CD4-positive, alpha-beta T cell treated with Interleukin-17A for 1 hour (primary cell): ENCODE results near the gene CRADD.

ENCODE experiments used
- DNase-seq: peaks from one replicate; pipeline ENCODE4 v3.0.0-alpha.2; 2020

CRADD gene

DNA sequence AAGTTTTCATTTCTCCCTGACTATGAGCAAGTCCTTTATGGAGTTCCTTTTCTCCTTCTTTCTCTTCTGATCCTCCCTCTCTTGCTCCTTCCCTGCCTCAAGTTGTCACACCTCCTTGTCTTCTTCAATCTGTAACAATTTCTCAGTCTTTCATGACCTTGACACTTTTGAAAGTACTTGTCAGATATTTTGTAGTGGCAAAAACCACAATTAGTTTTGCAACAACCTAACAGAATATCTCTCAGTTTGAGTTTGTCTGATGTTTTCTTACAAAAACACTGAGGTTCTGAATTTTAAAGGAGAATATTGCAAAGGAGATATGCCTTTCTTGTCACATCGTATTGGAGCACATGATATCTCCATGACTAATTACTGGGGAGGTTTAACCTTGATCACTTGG, 4.1 kb upstream of the CRADD start:
- DNase-seq = no peak

DNA sequence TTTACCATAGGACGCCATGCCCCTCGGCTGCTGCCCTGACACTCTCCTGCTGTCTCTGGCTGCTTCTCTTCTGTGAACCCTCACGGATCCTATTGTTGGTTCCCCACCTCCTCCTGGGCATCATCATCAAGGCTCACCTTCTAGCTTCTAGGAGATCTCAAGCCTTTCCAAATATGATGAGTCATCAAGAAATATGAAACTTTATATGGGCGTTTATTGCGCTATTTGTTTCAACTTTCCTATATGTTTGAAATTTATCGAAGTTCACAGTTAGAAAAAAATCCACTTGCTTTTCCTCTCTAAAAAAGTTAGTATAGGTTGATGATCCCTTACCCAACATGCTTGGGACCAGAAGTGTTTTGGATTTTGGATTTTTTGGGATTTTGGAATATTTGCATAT, 2.8 kb upstream of the CRADD start:
- no peak for DNase-seq

DNA sequence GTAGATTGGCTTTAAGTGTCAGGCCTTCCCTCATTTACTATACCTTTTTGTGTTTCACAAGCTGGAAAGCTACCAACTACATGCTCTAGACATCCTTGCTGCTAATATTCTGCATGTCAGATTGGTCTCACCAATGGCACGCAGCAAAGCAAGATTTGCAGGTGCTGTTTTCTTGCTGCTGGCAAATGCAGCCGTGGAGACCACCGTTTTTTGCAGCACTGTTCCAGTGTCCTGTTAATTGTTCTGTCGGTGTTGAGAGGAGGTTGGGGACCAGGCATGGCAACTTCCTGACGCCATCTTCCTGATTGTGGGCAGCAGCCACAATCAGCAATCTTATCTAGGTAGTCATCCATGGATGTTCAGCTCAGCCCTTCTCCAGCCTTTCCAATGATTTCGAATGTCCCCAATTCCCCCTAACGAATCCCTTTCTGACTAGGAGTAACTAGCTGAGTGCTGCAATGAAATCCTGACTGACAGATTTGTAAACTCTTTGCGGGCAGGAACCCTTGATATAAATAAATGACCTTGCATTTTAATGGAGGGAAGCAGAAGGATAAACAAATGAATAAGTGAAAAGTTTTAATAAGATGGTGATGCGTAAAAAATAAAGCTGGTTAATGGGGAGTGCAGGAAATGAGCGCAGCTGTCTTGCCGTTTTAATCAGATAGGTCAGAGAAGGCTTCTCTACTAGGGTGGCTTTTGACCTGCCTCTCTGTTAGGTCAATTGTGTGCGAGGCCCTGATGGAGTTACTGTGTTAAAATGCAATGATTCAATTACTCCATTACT, 574 bp upstream of the CRADD start:
- DNase-seq = no peak

DNA sequence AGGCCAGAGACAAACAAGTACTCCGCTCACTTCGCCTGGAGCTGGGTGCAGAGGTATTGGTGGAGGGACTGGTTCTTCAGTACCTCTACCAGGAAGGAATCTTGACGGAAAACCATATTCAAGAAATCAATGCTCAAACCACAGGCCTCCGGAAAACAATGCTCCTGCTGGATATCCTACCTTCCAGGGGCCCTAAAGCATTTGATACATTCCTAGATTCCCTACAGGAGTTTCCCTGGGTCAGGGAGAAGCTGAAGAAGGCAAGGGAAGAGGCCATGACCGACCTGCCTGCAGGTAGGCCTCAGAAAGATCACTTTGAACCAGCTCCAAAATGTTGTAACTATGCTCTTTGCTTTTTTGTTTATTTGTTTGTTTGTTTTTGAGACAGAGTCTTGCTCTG, 1.6 kb downstream of the CRADD start:
- no peak for DNase-seq

DNA sequence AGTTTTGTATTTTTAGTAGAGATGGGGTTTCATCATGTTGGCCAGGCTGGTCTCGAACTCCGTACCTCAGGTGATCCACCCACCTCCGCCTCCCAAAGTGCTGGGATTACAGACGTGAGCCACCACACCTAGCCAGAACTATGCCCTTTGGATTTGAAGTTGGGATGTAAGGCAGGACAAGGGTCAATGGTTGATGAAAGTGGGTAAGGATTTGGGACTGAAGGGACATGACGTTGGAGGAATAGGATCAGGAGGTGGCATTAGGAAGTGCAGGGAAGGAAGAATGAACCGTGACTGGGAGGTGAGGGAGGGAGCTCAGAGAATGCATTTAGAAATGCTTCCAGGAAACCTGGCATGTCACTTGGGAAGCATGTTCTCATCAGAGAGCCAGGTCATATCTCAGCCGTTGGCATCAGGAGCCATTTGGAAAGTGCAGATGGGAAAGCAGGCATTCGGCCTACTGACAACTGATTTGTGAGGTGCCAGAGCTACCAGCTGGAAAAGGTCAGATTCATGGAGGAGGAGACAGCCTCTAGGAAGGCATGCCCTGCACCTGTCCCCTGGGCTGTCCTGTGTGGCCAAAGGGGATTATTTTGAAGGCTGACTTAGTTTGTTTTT, 2.2 kb downstream of the CRADD start:
- DNase-seq = no peak

DNA sequence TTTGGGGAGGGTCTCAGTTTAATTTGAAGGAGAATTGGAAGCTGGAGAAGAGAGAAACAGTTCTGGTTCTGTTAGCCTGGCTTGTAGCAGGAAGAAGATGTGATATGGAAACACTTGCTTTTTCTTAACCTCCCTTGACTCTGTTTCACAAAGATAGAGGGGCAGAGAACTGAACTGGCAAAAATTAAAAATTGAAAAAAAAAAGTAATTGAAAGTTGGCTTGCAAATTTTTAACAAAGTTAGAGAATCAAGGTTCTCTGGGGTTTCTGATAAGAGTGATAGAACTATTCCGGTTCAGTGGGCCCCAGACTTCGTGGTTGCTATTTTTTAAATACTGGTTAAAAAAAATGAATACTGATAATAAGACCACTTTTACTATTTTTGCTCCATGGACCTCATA, 2.8 kb downstream of the CRADD start:
- no peak for DNase-seq

DNA sequence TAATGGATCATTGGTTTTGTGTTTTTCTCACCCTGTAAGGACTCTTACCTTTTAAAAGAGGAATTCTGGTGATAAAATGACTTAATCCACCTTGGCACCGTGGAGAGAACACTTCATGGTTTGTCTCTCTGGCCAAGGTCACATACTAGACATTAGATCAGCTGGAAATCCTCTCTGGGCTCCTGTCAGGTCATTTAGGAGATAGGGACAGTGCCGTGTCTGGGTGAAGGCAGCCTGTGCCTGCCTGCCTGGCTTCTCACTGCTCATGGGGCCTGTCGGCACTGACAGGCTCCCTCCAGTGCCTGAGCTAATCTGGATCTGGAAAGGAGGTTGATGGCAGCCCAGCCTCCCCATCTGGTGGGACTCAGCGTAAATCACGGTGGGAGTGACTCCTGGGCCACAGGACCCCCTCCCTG, 5.7 kb downstream of the CRADD start:
- no peak for DNase-seq

DNA sequence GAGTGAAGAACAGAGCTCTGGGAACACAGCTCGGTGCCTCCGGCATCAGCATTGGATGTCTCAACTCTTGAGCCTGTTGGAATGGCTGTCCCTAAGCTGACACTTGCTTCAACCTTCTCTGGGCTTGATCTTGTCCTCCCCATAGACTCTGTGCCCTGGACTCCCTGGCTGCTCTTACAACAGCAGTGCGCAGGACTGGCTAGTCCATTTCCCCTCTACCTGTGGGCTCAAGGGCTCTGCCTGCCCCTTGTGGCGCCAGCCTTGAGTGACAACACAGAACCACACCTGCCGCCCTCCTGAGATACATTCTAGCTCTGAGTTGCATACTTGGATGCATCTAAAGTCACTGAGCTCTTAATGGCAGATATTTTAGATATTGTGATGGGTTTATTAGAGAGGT, 6.2 kb downstream of the CRADD start:
- DNase-seq = no peak

DNA sequence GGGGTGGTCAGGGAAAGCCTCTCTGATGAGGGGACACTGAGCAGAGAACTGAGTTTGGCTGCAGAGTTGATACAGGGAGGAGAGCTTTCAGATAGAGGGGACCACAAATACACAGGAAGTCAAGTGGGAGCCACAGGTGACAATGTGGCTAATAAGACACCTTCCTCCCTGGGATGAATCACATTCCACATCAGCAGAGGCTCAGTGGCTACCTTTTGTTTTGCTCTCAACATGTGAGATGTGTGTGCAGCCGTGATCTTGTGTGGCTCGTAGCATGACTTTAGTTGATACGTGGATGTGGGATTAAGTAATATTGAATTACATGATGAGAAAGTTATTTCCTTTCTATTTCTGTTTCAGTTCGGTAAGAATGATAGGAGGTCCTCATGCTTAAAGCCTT, 7.5 kb downstream of the CRADD start:
- DNase-seq = no peak

DNA sequence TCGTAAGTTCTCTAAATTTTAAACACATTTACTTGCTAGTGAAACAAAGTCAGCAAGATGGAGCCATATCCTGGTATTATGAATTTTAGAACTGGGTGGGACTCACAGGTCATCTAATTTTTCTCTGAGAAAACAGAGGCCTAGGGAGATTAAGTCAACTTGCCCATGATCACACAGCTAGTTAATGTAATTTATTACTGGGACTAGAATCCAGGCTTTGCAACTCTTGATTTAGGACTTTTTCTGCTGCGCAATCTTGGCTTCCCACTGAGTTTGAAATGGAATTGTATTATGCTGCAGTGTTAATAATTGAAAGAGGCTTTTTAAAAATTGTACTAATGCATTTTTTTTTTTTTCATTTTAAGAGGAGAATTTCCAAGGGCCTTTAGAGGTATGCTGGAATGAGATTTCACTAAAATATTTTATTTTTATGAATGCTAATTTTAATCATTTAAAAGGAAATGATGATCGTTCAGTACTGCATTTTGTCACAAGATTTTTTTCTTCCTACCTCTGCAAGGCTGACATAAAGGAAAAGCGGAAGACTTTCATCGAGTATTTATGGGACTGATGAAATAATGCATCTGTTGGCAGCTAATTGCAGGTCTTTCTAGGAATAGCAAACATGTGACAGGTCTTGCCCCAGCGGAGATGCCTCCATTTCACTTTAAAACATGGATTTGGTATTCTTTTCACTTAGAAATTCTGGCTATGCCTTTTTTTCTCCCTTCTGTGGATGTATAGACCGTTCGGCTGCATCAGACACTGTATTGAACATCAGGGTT, 9.6 kb downstream of the CRADD start:
- no peak for DNase-seq

DNA sequence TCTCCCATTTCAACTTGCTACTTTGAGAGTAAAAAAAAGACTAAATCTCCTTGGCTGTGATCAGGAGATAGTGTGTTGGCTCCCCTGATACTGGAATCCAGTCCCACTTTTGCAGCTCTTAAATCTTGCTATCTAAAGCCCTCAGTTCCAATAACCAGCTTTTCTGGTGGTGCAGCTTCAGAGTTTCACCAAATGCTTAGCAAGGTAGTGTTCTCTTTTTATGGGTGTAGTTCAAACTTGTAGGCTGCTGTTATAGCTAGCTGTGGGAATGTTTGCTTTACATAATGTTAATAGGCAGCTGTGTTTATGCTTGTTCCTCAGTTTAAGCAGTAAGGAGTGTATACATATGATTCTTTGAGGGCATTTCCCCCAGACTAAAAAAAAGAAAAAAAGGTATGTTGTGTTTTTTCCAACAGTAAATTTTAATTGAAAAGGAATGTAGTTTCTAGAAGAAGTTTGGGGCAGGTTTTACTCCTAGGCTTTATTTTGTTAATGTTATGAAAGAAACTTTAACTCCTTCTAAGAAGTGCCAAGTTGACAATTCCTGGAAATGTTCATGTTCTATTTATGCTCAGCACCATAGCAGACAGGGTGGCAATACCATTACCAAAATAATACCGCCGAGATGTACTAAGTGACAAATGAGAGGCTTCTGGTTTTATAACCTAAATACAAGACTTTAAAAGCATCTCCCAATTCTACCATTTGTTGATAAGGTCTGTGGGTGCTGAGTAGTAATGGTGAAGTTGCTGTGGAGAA, 12.1 kb downstream of the CRADD start:
- no peak for DNase-seq

DNA sequence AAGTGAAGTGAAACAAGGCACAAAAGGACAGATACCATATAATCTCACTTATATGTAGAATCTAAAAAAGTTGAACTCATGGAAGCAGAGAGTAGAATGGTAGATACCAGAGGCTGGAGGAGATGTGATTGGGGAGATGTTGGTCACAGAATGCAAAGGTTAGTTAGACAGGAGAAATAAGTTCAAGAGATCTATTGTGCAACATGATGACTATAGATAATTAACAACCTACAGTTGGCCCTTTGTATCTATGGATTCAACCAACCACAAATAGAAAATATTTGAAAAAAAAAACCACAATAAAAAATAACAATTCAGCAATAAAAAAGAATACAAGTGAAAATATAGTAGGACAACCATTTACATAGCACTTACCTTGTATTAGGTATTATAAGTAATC, 19.3 kb downstream of the CRADD start:
- no peak for DNase-seq

DNA sequence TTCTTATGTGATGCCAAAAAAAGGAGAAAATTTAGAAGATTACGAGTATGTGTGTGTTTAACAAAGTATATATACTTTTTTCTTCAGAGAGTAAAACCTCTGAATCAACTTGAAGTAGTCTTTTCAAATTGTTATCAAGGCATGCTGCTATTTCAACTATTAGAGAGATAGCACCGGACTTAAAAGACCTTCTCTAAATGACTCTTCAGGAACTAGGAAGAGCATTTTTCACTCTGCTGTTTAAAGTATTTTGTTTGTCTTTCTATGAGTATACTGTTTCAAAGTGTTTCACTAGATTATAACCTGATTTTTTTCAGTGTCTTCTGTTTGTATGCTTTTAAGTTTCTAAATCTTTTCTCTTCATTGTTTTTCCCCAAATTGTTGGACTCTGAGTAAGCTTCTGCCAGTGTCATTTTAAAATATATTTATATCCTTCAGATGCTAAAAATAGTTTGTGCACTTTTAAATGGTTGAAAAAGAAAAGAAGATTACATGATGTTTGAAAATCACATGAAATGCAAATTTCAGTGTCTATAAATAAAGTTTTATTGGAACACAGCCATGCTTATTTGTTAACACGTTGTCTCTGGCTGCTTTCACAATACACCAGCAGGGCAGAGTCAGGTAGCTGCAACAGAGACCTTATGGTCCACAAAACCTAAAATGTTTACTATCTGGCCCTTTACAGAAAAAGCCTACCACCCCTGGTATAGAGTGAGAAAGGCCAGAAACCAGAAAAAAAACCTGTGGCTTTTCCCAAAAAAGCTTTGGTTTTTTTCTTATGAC, 21.3 kb downstream of the CRADD start:
- DNase-seq = no peak

DNA sequence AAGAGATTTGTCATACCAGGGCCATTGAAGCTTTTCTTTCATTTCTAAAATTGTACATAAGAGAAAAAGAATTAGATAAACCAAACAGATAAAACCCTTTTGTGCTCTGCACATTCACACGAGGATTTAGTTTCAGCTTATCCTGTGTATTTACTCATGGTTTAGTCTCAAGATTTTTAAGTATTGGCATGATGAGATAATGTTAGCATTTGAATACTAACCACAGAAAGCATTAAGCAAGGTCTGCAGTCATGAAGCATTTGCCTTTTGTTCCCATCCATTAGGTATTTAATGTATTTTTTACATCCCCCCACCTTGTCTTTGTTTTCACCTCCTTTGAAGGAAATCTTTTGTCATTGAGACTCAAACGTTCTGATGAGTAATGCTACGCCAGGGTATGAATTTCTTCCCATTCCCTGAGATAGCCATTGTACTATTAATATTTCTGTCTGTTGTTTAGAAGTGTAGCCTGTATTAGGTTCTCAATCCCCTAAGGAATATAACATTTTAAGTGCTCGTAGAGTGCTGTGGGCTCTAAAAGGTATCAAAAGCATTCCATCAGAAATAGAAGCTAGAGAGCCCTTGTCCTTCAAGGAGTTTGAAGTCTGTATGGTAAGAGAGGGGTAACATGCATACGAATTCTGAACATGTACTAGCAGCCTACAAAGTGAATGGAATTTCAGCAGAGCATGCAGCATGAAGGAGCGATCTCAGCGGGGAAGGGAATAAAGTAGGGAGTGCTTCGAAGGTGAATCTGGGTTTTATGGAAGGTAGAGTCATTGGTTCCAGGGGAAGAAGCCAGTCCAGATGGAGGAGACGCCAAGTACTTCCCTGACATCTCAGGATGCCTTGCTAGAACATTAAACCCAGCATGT, 22.3 kb downstream of the CRADD start:
- no peak for DNase-seq

DNA sequence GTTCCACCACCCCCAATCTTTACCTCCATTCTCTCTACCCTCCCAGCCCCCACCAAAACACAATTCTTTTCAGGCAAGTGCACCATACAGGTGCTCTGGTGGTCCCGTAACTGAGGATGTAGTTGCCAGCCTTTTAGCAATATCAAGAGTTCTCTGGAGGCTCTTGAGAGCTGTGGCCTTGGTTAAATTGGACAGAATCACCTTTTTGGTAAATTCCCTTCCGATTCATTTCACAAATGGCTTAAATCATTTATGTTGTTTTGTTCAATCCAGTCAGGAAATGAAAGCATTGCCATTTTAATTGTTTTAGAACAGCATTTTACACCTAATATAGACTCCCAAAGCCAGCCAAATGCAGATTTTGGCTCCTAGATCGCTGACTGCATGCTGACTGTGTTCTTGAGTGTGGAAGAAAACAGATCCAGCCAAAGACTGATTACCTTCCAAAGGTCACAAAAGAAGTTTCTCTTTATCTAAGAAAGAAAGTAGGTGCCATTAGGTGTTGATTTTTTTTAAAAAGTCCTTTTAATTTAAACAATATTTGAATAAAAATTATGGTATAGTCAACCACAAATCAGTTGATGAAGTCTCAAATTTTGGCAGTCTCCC, 25.6 kb downstream of the CRADD start:
- no peak for DNase-seq

DNA sequence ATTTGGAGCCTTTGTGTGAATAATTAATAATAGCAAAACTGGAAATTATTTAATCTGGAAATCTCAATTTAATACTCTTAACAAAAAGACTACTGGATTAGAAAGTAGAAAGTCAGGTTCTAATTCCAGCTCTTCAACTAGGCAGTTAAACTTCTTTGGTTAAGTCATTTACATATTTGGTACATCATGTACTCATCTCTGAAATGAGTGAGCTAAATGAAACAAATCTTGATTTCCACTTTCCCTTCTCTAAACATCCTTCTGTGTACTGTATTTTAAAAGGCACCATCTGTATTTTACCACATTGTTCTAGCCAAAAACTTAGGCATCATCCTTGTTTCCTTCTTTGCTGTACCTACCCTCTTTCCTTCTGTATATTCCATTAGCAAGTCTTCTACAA, 26.9 kb downstream of the CRADD start:
- DNase-seq = no peak

DNA sequence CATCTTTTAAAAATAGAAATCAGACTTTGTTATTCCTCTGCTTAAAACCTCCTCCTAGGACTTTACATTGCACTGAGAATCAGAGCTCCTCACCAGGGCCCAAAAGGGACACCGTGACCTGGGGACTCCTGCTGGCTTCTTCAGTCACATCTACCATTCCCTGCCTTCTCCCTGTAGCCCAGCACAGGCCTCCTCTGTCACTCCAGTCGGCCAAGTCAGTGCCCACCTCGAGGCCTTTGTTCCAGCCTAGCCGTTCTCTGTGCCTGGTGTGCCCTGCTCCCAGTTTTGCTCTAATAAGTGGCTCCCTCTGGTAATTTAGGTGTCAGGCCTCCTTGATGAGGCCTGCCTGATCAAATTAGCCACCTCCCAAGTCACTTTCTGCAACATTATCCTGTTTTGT, 27.4 kb downstream of the CRADD start:
- DNase-seq = no peak

DNA sequence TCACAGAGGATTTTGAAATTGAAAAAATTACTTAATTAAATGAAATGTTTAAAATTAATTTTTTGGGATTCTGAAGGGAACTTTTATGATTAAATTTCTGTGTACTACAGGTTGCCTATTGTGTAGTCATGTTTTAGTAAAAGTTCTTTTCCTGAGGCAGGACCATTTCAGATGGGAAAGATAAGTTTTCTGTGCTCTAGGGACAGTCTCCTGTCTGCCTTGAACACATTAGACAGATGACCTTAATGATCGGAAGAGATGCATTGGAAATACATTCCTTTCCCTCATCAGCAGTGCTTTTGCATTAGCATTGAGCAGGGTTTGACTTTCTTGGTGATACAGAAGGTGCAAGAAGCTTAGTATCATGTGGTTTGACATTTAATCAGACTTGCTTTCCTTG, 28.1 kb downstream of the CRADD start:
- no peak for DNase-seq

DNA sequence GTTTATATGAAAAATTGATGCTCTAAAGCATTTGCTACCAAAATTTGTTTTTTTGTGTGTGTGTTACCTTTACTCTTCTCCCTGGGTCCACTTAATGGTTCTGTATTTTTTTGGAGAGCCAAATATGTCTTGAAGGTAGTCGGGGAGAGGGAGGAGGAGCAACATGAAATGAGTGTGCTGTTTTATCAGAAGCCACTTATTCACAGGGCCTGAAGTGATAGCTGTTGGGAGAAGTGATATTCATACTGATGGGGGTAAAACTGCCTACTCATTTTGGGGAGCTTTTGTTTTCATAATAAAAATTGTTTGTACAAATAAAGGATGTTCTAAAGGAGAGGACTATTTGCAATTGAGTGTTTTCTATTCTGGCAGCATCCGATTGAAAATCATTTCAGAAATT, 29.2 kb downstream of the CRADD start:
- DNase-seq = no peak

DNA sequence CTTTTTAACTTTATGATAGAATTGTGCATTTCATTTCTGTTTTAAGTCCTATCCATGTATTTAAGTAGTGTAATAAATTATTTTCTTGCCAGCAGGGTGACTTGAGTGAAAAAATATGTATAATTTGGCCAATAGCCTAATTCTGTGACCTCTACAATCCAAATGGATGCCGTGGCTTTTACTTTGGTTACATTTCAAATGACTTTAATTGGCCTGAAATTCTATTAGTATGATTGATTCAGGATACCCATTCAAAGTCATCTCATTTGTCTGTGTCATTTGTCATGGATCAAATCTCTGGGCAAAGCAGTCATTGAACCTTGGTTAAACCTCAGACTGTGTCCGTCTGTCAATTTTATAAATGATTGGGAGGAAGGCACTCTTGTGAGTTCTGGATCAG, 29.6 kb downstream of the CRADD start:
- DNase-seq = no peak

DNA sequence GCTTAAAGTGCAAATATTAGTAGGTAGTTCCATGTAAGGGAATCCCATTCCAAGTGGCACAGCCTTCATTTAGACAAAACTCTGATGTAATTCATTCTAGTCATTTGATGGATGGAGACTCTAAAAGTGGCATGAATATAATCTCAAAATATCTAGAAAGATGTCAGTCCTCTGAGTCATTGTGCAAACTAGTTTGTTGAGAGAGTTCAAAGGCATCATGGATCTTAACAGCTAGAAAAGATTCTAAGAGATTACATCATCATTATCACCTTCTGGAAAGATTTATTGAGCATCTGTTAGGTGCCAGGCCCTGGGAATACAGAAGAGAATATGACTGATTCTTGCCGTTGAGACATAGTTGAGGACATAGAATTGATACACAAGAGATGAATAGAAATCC, 30.7 kb downstream of the CRADD start:
- no peak for DNase-seq
